IMR-90 (cell line): ENCODE measurements around the gene GABBR1. TPM values are rescaled to one million over a fixed set of nuclear protein-coding genes. Genes with fewer than 3 reads are reported as not detected.

ENCODE experiments used
- ATAC-seq: fragments of 200-7000 bp; cut with Tn5 transposase; 2 replicates; pipeline ENCODE4 v1.9.1; 2020; ENCODE audit warnings: low read depth, mild to moderate bottlenecking, moderate library complexity
- BruUV-seq: library from RNA; stranded (reverse); fragments of 400-500 nt; replicated peaks from 2 replicates; lab custom pipeline; 2021; lab: Mats Ljungman, UMichigan
- CTCF ChIA-PET: fragments of 300-600 bp; formaldehyde crosslinking; extraction: SDS; loops from one replicate; lab custom pipeline; 2021; ENCODE audit warnings: antibody characterized with exemption; lab: Yijun Ruan, JAX
- POLR2A ChIA-PET: fragments of 300-600 bp; sonication (Branson Sonifier 250); formaldehyde crosslinking; loops from one replicate; lab custom pipeline; 2022; ENCODE audit warnings: antibody characterized with exemption; ENCODE audit not compliant: unreplicated experiment; lab: Charles Lee
- DNase-seq: peaks from one replicate; pipeline ENCODE4 v3.0.0; 2013
- H2AFZ ChIP-seq: replicated peaks from 2 replicates; pipeline ENCODE3; 2013; ENCODE audit warnings: low read length, mild to moderate bottlenecking; ENCODE audit not compliant: poor library complexity
- H2AK5ac ChIP-seq: 2 replicates; pipeline ENCODE4 v1.6.1; 2013; ENCODE audit warnings: low read depth, low read length, inconsistent platforms
- H2AK9ac ChIP-seq: replicated peaks from 2 replicates; pipeline ENCODE3; 2013; ENCODE audit warnings: mild to moderate bottlenecking, low read depth, low read length, moderate library complexity; ENCODE audit not compliant: poor library complexity
- H2BK120ac ChIP-seq: 2 replicates; pipeline ENCODE4 v1.6.1; 2013; ENCODE audit warnings: low read depth, low read length, inconsistent platforms
- H2BK15ac ChIP-seq: 3 replicates; pipeline ENCODE4 v1.6.1; 2013; ENCODE audit warnings: low read depth, low read length, inconsistent platforms
- H2BK20ac ChIP-seq: 2 replicates; pipeline ENCODE4 v1.6.1; 2013; ENCODE audit warnings: low read depth, mild to moderate bottlenecking, inconsistent platforms, low read length, moderate library complexity
- H2BK5ac ChIP-seq: 2 replicates; pipeline ENCODE4 v1.6.1; 2013; ENCODE audit warnings: mild to moderate bottlenecking, low read depth, low read length, inconsistent platforms; ENCODE audit not compliant: poor library complexity, severe bottlenecking
- H3K14ac ChIP-seq: replicated peaks from 2 replicates; pipeline ENCODE4 v1.6.1; 2013; ENCODE audit warnings: low read depth, low read length, inconsistent platforms
- H3K18ac ChIP-seq: 2 replicates; pipeline ENCODE4 v1.6.1; 2013; ENCODE audit warnings: low read depth, low read length, control low read depth
- H3K23ac ChIP-seq: 2 replicates; pipeline ENCODE4 v1.6.1; 2013; ENCODE audit warnings: low read depth, low read length, inconsistent platforms
- H3K27ac ChIP-seq: 2 replicates; pipeline ENCODE4 v1.5.1; 2013; ENCODE audit warnings: mild to moderate bottlenecking, control low read depth, low read length; ENCODE audit not compliant: insufficient read depth
- H3K27me3 ChIP-seq: 2 replicates; pipeline ENCODE4 v1.6.1; 2013; ENCODE audit warnings: low read length; ENCODE audit not compliant: control insufficient read depth, insufficient read depth
- H3K36me3 ChIP-seq: 2 replicates; pipeline ENCODE4 v1.6.1; 2013; ENCODE audit warnings: low read length, mixed read lengths; ENCODE audit not compliant: control insufficient read depth, insufficient read depth
- H3K4ac ChIP-seq: 2 replicates; pipeline ENCODE4 v1.6.1; 2013; ENCODE audit warnings: low read depth, low read length, inconsistent platforms
- H3K4me1 ChIP-seq: 2 replicates; pipeline ENCODE4 v1.6.1; 2013; ENCODE audit warnings: low read length, mixed read lengths; ENCODE audit not compliant: control insufficient read depth, insufficient read depth
- H3K4me2 ChIP-seq: 2 replicates; pipeline ENCODE4 v1.6.1; 2013; ENCODE audit warnings: low read depth, mild to moderate bottlenecking, control low read depth, low read length, moderate library complexity
- H3K4me3 ChIP-seq: 2 replicates; pipeline ENCODE4 v1.5.1; 2013; ENCODE audit warnings: low read depth, mild to moderate bottlenecking, control low read depth, low read length, moderate library complexity; ENCODE audit not compliant: insufficient read depth
- H3K56ac ChIP-seq: 2 replicates; pipeline ENCODE4 v1.6.1; 2013; ENCODE audit warnings: low read length, inconsistent platforms; ENCODE audit not compliant: insufficient read depth; ENCODE audit errors: extremely low read depth
- H3K79me1 ChIP-seq, 2 experiments: 2 replicates each; pipeline ENCODE4 v1.6.1; 2013; ENCODE audit warnings: low read length in 2 of 2, inconsistent platforms in 1 of 2, low read depth in 1 of 2
- H3K9ac ChIP-seq: 2 replicates; pipeline ENCODE4 v1.6.1; 2013; ENCODE audit warnings: low read depth, low read length, control low read depth
- H3K9me1 ChIP-seq: 2 replicates; pipeline ENCODE4 v1.6.1; 2013; ENCODE audit warnings: low read length, inconsistent platforms; ENCODE audit not compliant: insufficient read depth
- H3K9me3 ChIP-seq: 2 replicates; pipeline ENCODE4 v1.6.1; 2013; ENCODE audit warnings: low read length; ENCODE audit not compliant: control insufficient read depth, insufficient read depth
- H4K20me1 ChIP-seq: 2 replicates; pipeline ENCODE4 v1.6.1; 2013; ENCODE audit warnings: low read length, inconsistent platforms; ENCODE audit not compliant: insufficient read depth
- H4K5ac ChIP-seq: 2 replicates; pipeline ENCODE4 v1.6.1; 2013; ENCODE audit warnings: mild to moderate bottlenecking, low read depth, low read length, control low read depth
- H4K8ac ChIP-seq, 2 experiments: 2 replicates each; pipeline ENCODE4 v1.6.1; 2013; ENCODE audit warnings: low read depth in 2 of 2, low read length in 2 of 2, control low read depth in 1 of 2, inconsistent platforms in 1 of 2
- H4K91ac ChIP-seq: 2 replicates; pipeline ENCODE4 v1.6.1; 2013; ENCODE audit warnings: low read depth, low read length, inconsistent platforms; ENCODE audit not compliant: insufficient read depth
- BHLHE40 ChIP-seq: fragments of 150-350 bp; IDR thresholded peaks from 2 replicates; pipeline ENCODE4 v1.6.1; 2016; ENCODE audit warnings: mild to moderate bottlenecking, low read depth, low read length
- CEBPB ChIP-seq: IDR thresholded peaks from 2 replicates; pipeline ENCODE4 v1.6.1; 2012; ENCODE audit warnings: low read depth, low read length, improper control_type of control experiment
- CHD1 ChIP-seq: IDR thresholded peaks from 2 replicates; pipeline ENCODE4 v1.6.1; 2012; ENCODE audit warnings: low read depth, low read length, improper control_type of control experiment
- CTCF ChIP-seq: conservative IDR thresholded peaks from 2 replicates; pipeline ENCODE4 v1.5.1; 2012; ENCODE audit warnings: mild to moderate bottlenecking, low read depth, low read length, improper control_type of control experiment
- ELK1 ChIP-seq: fragments of 150-350 bp; IDR thresholded peaks from 2 replicates; pipeline ENCODE4 v1.6.1; 2016; ENCODE audit warnings: low read depth, mild to moderate bottlenecking, low read length, moderate library complexity, borderline replicate concordance
- FOS ChIP-seq: fragments of 150-350 bp; IDR thresholded peaks from 2 replicates; pipeline ENCODE4 v1.6.1; 2016; ENCODE audit warnings: low read depth, low read length
- MAFK ChIP-seq: IDR thresholded peaks from 2 replicates; pipeline ENCODE4 v1.6.1; 2012; ENCODE audit warnings: low read depth, low read length, improper control_type of control experiment
- MAZ ChIP-seq: IDR thresholded peaks from 2 replicates; pipeline ENCODE4 v1.6.1; 2012; ENCODE audit warnings: low read depth, mild to moderate bottlenecking, low read length, improper control_type of control experiment, moderate library complexity, borderline replicate concordance
- MXI1 ChIP-seq: IDR thresholded peaks from 2 replicates; pipeline ENCODE4 v1.6.1; 2012; ENCODE audit warnings: low read depth, mild to moderate bottlenecking, low read length, moderate library complexity, borderline replicate concordance
- NFE2L2 ChIP-seq: fragments of 150-350 bp; IDR thresholded peaks from 2 replicates; pipeline ENCODE4 v1.6.1; 2016; ENCODE audit warnings: low read depth, mild to moderate bottlenecking, low read length
- POLR2A ChIP-seq: IDR thresholded peaks from 2 replicates; pipeline ENCODE4 v1.6.1; 2012; ENCODE audit warnings: mild to moderate bottlenecking, low read depth, low read length
- RAD21 ChIP-seq: IDR thresholded peaks from 2 replicates; pipeline ENCODE4 v1.6.1; 2012; ENCODE audit warnings: low read length, improper control_type of control experiment
- RCOR1 ChIP-seq: IDR thresholded peaks from 2 replicates; pipeline ENCODE4 v1.6.1; 2012; ENCODE audit warnings: mild to moderate bottlenecking, low read length, improper control_type of control experiment; ENCODE audit not compliant: insufficient replicate concordance
- RFX5 ChIP-seq: IDR thresholded peaks from 2 replicates; pipeline ENCODE4 v1.8.0; 2012; ENCODE audit warnings: low read depth, mild to moderate bottlenecking, low read length, moderate library complexity
- SMC3 ChIP-seq: fragments of 150-350 bp; IDR thresholded peaks from 2 replicates; pipeline ENCODE4 v1.6.1; 2016; ENCODE audit warnings: low read depth, mild to moderate bottlenecking, antibody characterized with exemption, low read length, moderate library complexity
- USF2 ChIP-seq: fragments of 150-350 bp; IDR thresholded peaks from 2 replicates; pipeline ENCODE4 v1.6.1; 2017; ENCODE audit warnings: mild to moderate bottlenecking, antibody characterized with exemption, low read length, low read depth
- WGBS, 2 experiments: methylation state at CpG; one replicate each; pipeline versions ENCODE4 v1.1.5 to v1.1.7; 2013; ENCODE audit warnings: missing lambda C conversion rate in 2 of 2; ENCODE audit not compliant: insufficient read length in 1 of 2; ENCODE audit errors: extremely low coverage in 2 of 2; 5-methylcytosine and 5-hydroxymethylcytosine counted together
- dilution Hi-C: fragments of 300-500 bp; cut with HindIII; formaldehyde crosslinking; loops from one replicate; pipeline ENCODE4 v1.14.3; 2018; ENCODE audit warnings: low sequenced_read_pairs; ENCODE audit not compliant: unreplicated experiment
- in situ Hi-C: fragments of 300-500 bp; cut with MboI; formaldehyde crosslinking; loops from 3 replicates; pipeline ENCODE4 v1.14.3; 2019; ENCODE audit warnings: low sequenced_read_pairs, inconsistent platforms, mixed read lengths
- intact Hi-C: fragments of 100-400 bp; cut with micrococcal nuclease; formaldehyde crosslinking; loops from 2 replicates; pipeline ENCODE4 v1.10.0; 2022
- polyA plus RNA-seq, 3 experiments: library from polyadenylated mRNA; depleted of rRNA; stranded (reverse); fragments of >200 nt; gene quantifications; 2 replicates each; pipeline ENCODE4 v1.2.3, GENCODE V29; 2012; ENCODE audit warnings: low replicate concordance in 1 of 3
- total RNA-seq: library from RNA; depleted of rRNA; stranded (reverse); fragments of >200 nt; gene quantifications from 2 replicates; pipeline ENCODE4 v1.2.3, GENCODE V29; 2012

The GABBR1 gene
- total and polyA plus RNA-seq, 2 of the 4 experiments (the other 2 are of a cell fraction), result 5.9 to 31.5 TPM

GRCh38 chr6:29528988-29529560 is 103.9 kb downstream of the GABBR1 start:
- no peaks in the 10 kb centered on the region for H3K9me1 ChIP-seq
- H3K18ac ChIP-seq, result no peak overlapping the region
- DNase-seq, result no peak
- H3K79me1 ChIP-seq, result no peaks in the 10 kb centered on the region
- no peak overlapping the region for H3K4me3 ChIP-seq
- no peak overlapping the region for H3K4ac ChIP-seq
- TF ChIP-seq RAD21 (no peak), NFE2L2 (no peak), BHLHE40 (no peak), RFX5 (no peak), USF2 (no peak), MXI1 (no peak), POLR2A (no peak), MAZ (no peak), CTCF (no peak), CEBPB (no peak), CHD1 (no peak), RCOR1 (no peak), SMC3 (no peak), FOS (no peak), MAFK (no peak), ELK1 (no peak)
- no peaks in the 10 kb centered on the region for H3K4me1 ChIP-seq
- intact Hi-C loops (no loop called here), dilution Hi-C loops (no loop called here), in situ Hi-C loops (no loop called here)
- H4K8ac ChIP-seq, result no peak overlapping the region
- no peak overlapping the region for H3K14ac ChIP-seq
- no peak overlapping the region for H3K23ac ChIP-seq
- 20% methylated on average over 1 of the region's 2 CpGs; no CpG with 5 or more reads in 1 of the 2 experiments for WGBS, 2 experiments
- H2AFZ ChIP-seq, result no peak overlapping the region
- no peak overlapping the region for H3K4me2 ChIP-seq
- no peak overlapping the region for H2AK9ac ChIP-seq
- H3K9ac ChIP-seq, result no peak overlapping the region
- no peak overlapping the region for H4K5ac ChIP-seq
- no peak overlapping the region for H3K27ac ChIP-seq
- no peak overlapping the region for H2BK20ac ChIP-seq
- no peaks in the 10 kb centered on the region for H3K36me3 ChIP-seq
- H2AK5ac ChIP-seq, result no peak overlapping the region
- no peak overlapping the region for H2BK120ac ChIP-seq
- H4K20me1 ChIP-seq, result no peaks in the 10 kb centered on the region
- no peak for ATAC-seq
- peaks cover 3% of the 10 kb centered on the region; the same call in 1 of the 2 replicates for H3K9me3 ChIP-seq
- no peak overlapping the region for H2BK5ac ChIP-seq
- no peak overlapping the region for H3K56ac ChIP-seq
- ChIA-PET CTCF (no interaction called here), POLR2A (no interaction called here)
- H4K91ac ChIP-seq, result no peak overlapping the region
- BruUV-seq, result no TSS peak
- no peaks in the 10 kb centered on the region for H3K27me3 ChIP-seq
- no peak overlapping the region for H2BK15ac ChIP-seq
